GM23248 (cell line): Measurements from ENCODE around the gene ZNF219. TPM values are rescaled to one million over a fixed set of nuclear protein-coding genes. Genes with fewer than 3 reads are reported as not detected.
A peak's percentile ranks its signal among the peaks of the same experiment; 100 is the strongest.

Source experiments
- DNase-seq: peaks from one replicate; pipeline ENCODE4 v3.0.0-alpha.2; 2015
- H2AFZ ChIP-seq: fragments of 200-600 bp; sonication (generic); 2 replicates; pipeline ENCODE4 v1.6.1; 2016; ENCODE audit warnings: antibody characterized with exemption
- H3F3A ChIP-seq: fragments of 200-600 bp; sonication (generic); 2 replicates; pipeline ENCODE4 v1.6.1; 2016; ENCODE audit warnings: mild to moderate bottlenecking, antibody characterized with exemption, mixed run types; ENCODE audit not compliant: insufficient read depth
- H3K27ac ChIP-seq: fragments of 200-600 bp; sonication (generic); 2 replicates; pipeline ENCODE4 v1.5.1; 2016; ENCODE audit warnings: mild to moderate bottlenecking
- H3K27me3 ChIP-seq: fragments of 200-600 bp; sonication (generic); replicated peaks from 2 replicates; pipeline ENCODE4 v1.6.1; 2016; ENCODE audit warnings: mild to moderate bottlenecking; ENCODE audit not compliant: insufficient read depth
- H3K36me3 ChIP-seq: fragments of 200-600 bp; sonication (generic); 2 replicates; pipeline ENCODE4 v1.6.1; 2016; ENCODE audit warnings: low read depth, mild to moderate bottlenecking
- H3K4me1 ChIP-seq: fragments of 200-600 bp; sonication (generic); 2 replicates; pipeline ENCODE4 v1.6.1; 2016; ENCODE audit warnings: mild to moderate bottlenecking; ENCODE audit not compliant: insufficient read depth
- H3K4me2 ChIP-seq: fragments of 200-600 bp; sonication (generic); one replicate; pipeline ENCODE4 v1.6.1; 2016; ENCODE audit warnings: mild to moderate bottlenecking; ENCODE audit not compliant: unreplicated experiment
- H3K4me3 ChIP-seq: fragments of 200-600 bp; sonication (generic); 2 replicates; pipeline ENCODE4 v1.5.1; 2016; ENCODE audit warnings: mild to moderate bottlenecking
- H3K79me2 ChIP-seq: fragments of 200-600 bp; sonication (generic); 2 replicates; pipeline ENCODE4 v1.6.1; 2016; ENCODE audit warnings: mild to moderate bottlenecking; ENCODE audit not compliant: insufficient read depth
- H3K9ac ChIP-seq: fragments of 200-600 bp; sonication (generic); 2 replicates; pipeline ENCODE4 v1.6.1; 2016; ENCODE audit warnings: mild to moderate bottlenecking
- H3K9me2 ChIP-seq: fragments of 200-600 bp; sonication (generic); 2 replicates; pipeline ENCODE4 v1.6.1; 2016; ENCODE audit warnings: mixed run types, mild to moderate bottlenecking, moderate library complexity; ENCODE audit not compliant: insufficient read depth
- H3K9me3 ChIP-seq: fragments of 200-600 bp; sonication (generic); one replicate; pipeline ENCODE4 v1.6.1; 2017; ENCODE audit warnings: low read depth
- H4K20me1 ChIP-seq: fragments of 200-600 bp; sonication (generic); 2 replicates; pipeline ENCODE4 v1.6.0; 2016; ENCODE audit not compliant: insufficient read depth
- EZH2 ChIP-seq: fragments of 200-600 bp; sonication (generic); IDR thresholded peaks from 2 replicates; pipeline ENCODE4 v1.6.1; 2018; ENCODE audit warnings: antibody characterized with exemption, mild to moderate bottlenecking; ENCODE audit not compliant: insufficient read depth, poor library complexity, severe bottlenecking
- EZH2phosphoT487 ChIP-seq: fragments of 200-600 bp; sonication (generic); IDR thresholded peaks from 2 replicates; pipeline ENCODE4 v1.6.1; 2018; ENCODE audit warnings: antibody characterized with exemption, moderate library complexity, mild to moderate bottlenecking, low read depth; ENCODE audit not compliant: insufficient read depth
- WGBS, 2 experiments: methylation state at CpG; one replicate each; pipeline ENCODE4 v1.1.6; 2015 to 2017; ENCODE audit warnings: low lambda C conversion rate in 2 of 2, low coverage in 1 of 2; ENCODE audit errors: missing lambda C conversion rate in 2 of 2; 5-methylcytosine and 5-hydroxymethylcytosine counted together
- in situ Hi-C: fragments of 300-500 bp; cut with MboI; formaldehyde crosslinking; loops from 2 replicates; pipeline ENCODE4 v1.15.0; 2020
- polyA plus RNA-seq: library from polyadenylated mRNA; unstranded; fragments of >200 nt; fragmentation: Nextera tagmentation; extraction: Ambion mirVana; gene quantifications from 2 replicates; pipeline ENCODE4 v1.2.1, GENCODE V29; 2016
- total RNA-seq: library from RNA; depleted of rRNA; stranded (reverse); fragments of >200 nt; shearing (Covaris generic); gene quantifications from 2 replicates; pipeline ENCODE4 v1.2.3, GENCODE V29; 2014

The ZNF219 gene
- total and polyA plus RNA-seq, 2 experiments from 2014 or later = 1.6 to 15.9 TPM

DNA sequence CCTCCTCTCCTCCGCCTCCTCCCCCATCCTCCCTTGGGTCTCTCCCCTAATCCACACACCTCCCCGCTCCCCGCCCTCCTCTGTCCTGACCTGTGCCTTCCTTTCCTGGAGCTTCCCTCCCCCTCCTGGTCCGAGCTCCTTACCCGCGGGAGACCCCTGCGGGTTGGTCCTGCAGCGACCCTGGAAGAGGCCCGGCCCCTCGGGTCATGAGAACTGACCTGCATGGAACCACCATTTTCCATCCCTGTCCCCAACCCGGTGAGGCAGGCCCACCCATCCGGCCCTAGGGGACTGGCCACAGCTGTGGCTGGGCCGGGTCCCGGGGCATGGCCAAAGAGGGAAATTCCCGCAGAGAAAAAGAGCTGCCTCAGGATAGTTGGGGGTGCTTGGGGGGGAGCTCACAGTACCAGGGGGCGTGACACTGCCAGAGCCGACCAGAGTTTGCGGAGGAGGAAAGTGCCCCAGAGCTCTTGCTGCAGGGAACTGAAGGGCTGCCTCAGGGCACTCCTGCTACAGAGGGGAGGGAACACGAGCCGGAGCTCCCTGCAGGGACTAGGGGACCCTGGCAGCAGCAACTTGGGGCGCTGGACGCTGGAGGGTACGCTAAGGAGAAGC, 27.7 kb downstream of the ZNF219 start:
- H3K9me3 ChIP-seq = no peaks in the 10 kb centered on the region
- H3K27ac ChIP-seq = peak overlapping the region; percentile 100
- no peaks in the 10 kb centered on the region for H4K20me1 ChIP-seq
- in situ Hi-C loops = no loop called here
- DNase-seq = peak; percentile 77
- peaks cover 1% of the 10 kb centered on the region; the same call in 1 of the 2 replicates for H3K36me3 ChIP-seq
- no peaks in the 10 kb centered on the region for H3K27me3 ChIP-seq
- H2AFZ ChIP-seq = peak overlapping the region; percentile 76
- H3K9ac ChIP-seq = peak overlapping the region; percentile 96
- H3K4me1 ChIP-seq = peaks cover 26% of the 10 kb centered on the region
- peak overlapping the region; percentile 99 for H3K4me2 ChIP-seq
- TF ChIP-seq EZH2phosphoT487 (no peak), EZH2 (no peak)
- no peaks in the 10 kb centered on the region for H3K9me2 ChIP-seq
- peaks cover 28% of the 10 kb centered on the region for H3F3A ChIP-seq
- WGBS, 2 experiments = 0 to 1% methylated on average over 20 to 23 of the region's 23 CpGs
- H3K79me2 ChIP-seq = peaks cover 32% of the 10 kb centered on the region
- H3K4me3 ChIP-seq = peak overlapping the region; percentile 87

DNA sequence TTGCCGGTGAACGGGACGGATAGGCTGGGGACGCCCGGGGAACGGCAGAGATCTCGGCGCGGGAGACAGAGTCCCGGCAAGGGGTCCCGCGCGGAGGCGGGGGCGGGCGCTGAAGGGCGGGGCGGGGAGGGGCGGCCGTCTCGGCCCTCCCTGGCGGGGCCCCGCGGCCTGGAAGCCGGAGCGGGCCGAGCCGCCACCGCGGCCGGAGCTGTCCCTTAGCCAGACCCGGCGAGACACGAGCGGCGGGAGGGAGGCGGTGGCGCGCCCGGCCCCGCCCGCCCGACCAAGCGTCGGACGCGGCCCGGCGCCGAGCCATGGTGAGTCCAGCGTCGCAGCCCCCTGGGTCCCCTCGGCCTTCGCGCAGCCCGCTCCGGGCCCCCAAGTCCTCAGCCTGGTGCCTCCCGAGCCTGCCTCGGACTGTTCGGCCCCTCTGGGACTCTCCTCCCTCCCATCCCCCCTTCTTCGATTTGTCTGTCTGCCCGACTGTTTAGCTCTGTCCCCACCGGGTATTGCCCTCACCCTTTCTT, 28.3 kb downstream of the ZNF219 start, which contains the start of gene ARHGEF40:
Gene ARHGEF40 (plus strand): TSS at position 222 of the 527 bp plus-strand sequence. CDS start 93 bp downstream, at position 315.
- Histone ChIP-seq H3F3A (peaks cover 28% of the 10 kb centered on the region), H3K4me1 (peaks cover 26% of the 10 kb centered on the region), H3K36me3 (no peaks in the 10 kb centered on the region), H3K4me2 (peak within 1 kb of the TSS; percentile 99), H3K9me3 (no peaks in the 10 kb centered on the region), H3K27me3 (no peaks in the 10 kb centered on the region), H3K79me2 (peaks cover 26% of the 10 kb centered on the region), H3K4me3 (peak within 1 kb of the TSS; percentile 87), H3K9me2 (no peaks in the 10 kb centered on the region), H2AFZ (peak within 1 kb of the TSS; percentile 81), H3K9ac (peak within 1 kb of the TSS; percentile 96), H3K27ac (peak within 1 kb of the TSS; percentile 100), H4K20me1 (no peaks in the 10 kb centered on the region)
- in situ Hi-C loops = no loop called here
- peak; percentile 79 for DNase-seq
- TF ChIP-seq EZH2phosphoT487 (no peak), EZH2 (no peak)
- WGBS, 2 experiments = 1% methylated on average over 11 to 52 of the region's 63 CpGs

DNA sequence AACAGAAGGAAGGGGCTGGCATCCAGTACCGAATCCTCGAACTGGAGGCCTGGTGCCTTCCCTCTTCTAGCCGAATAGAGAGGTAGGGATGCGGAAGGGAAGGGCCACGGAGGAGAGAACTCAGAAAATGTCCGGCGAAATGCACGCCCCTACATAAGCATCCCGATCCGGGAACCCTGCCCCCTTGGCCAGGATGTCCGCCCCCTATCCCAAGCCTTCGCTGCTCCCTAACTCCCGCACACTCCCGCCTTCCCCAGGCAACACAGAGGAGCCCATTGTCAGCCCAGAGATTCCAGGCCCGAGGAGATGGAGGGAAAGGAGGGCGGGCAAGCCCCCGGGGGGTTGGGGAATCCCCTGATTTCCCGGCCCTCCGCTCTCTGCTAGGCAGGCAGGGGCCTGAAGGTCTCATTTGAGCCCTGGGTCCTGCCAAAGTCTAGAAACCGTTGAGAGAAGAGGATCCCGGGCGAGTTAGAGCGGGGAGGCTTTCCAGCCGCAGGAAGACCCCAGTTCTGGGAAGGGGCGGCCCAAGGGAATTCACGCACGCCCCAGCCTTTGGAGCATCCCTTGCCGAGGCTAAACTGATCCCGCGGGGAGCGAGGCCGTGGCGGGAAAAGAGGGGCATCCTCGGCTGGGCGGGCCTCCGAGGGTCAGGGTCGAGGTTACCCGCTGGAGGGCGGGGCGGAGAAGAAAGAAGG, 28.9 kb downstream of the ZNF219 start:
- peak overlapping the region; percentile 87 for H3K4me3 ChIP-seq
- H3K27ac ChIP-seq = peak overlapping the region; percentile 100
- in situ Hi-C loops = no loop called here
- no peaks in the 10 kb centered on the region for H4K20me1 ChIP-seq
- H3K36me3 ChIP-seq = no peaks in the 10 kb centered on the region
- no peaks in the 10 kb centered on the region for H3K27me3 ChIP-seq
- DNase-seq = peak; percentile 64
- peaks cover 26% of the 10 kb centered on the region for H3K4me1 ChIP-seq
- H2AFZ ChIP-seq = peak overlapping the region; percentile 81
- H3K79me2 ChIP-seq = peaks cover 20% of the 10 kb centered on the region
- H3K9me2 ChIP-seq = no peaks in the 10 kb centered on the region
- H3K9me3 ChIP-seq = no peaks in the 10 kb centered on the region
- TF ChIP-seq EZH2phosphoT487 (no peak), EZH2 (no peak)
- H3K4me2 ChIP-seq = peak overlapping the region; percentile 99
- peaks cover 28% of the 10 kb centered on the region for H3F3A ChIP-seq
- WGBS, 2 experiments = 1 to 4% methylated on average over 33 to 40 of the region's 40 CpGs
- peak overlapping the region; percentile 96 for H3K9ac ChIP-seq

DNA sequence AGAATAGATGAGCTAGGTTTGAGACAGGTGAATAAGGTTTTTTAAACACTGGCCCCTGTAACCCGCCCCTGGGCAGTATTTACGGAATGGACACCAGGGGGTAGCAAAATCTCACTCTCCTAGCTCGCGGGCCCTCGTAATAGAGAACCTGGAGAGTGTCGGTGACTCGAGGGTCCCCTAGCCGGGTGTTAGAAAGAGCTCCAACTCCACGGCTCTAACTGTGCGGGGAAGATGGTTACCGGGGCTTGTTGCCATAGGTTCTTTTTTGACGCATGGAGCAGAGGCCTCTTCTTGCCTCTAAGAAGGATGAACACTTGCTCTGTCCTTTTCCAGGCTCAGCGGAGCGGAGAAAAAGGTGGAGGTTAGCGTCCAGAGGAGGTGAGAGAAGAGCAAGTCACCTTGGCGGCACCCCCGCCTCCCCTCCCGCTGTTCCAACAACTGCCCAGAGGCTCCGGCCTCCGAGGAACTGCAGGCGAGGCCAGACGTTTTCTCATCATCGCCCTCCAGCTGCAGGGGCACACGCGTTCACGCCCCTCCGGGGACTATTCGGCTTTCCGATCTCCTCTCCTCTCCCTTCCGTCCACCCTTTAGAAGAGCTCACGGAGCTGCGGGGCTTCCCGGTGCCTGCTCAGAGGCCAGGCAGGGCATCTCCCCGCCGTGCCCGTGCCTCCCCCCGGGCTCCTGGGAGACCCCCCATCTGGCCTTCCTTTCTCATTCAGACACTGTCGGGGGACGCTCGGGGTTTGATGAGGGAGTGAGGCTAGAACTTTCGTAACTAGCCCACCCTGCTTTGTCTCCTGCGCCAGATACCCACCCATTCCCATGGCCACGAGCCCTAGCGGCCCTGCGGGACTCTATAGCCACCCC, 29.7 kb downstream of the ZNF219 start:
- Histone ChIP-seq H3K9ac (peak overlapping the region; percentile 96), H3K79me2 (peaks cover 12% of the 10 kb centered on the region), H3K4me1 (peaks cover 29% of the 10 kb centered on the region), H3K4me2 (peak overlapping the region; percentile 99), H3K27me3 (no peaks in the 10 kb centered on the region), H2AFZ (peak overlapping the region; percentile 81), H3K36me3 (no peaks in the 10 kb centered on the region), H3K27ac (peak overlapping the region; percentile 100; the same call in 1 of the 2 replicates), H3F3A (peaks cover 30% of the 10 kb centered on the region), H3K9me3 (no peaks in the 10 kb centered on the region), H3K9me2 (no peaks in the 10 kb centered on the region), H3K4me3 (peak overlapping the region; percentile 87), H4K20me1 (no peaks in the 10 kb centered on the region)
- in situ Hi-C loops = no loop called here
- WGBS, 2 experiments = 4 to 5% methylated on average over 43 to 45 of the region's 45 CpGs
- peak; percentile 83 for DNase-seq
- TF ChIP-seq EZH2 (no peak), EZH2phosphoT487 (no peak)
